Brain pericyte (primary cell): ENCODE results near the gene TFF1.

Experiments
- DNase-seq: peaks from one replicate; pipeline ENCODE4 v3.0.0-alpha.2; 2012; ENCODE audit warnings: low read depth, low spot score

Gene TFF1

GRCh38 chr21:42398436-42399028 lies 32.2 kb upstream of the TFF1 start:
- DNase-seq, result no peak

DNA sequence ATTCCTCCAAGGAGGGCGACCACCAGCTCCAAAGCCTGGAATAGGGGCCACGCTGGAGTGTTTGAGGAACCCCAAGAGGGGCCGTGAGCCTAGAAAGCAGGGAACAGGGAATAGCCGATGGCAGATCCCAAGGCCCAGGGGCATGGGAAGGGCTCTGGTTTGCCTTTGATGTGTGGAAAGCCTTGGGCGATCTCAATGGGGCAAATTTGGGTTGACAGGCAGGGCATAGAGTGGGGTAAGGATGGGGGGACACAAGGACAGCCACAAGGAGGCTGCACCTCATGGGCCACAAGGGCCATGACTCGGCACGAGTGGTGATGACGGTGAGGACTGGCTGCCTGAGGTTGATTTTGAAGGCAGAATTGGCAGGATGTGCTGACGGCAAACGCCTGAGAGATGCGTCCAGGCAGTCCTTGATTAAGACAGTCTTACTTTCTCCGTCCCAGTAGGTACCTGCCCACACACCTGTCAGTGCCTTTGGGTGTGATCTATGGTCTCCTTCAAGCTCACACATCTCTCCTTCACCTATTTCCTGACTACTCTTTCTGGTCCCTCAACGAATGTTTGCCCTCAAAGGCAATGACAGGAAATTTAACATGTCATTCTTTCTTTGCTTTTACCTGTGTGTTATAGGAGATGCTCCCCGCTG lies 31.5 kb upstream of the TFF1 start:
- DNase-seq, result no peak

- no peak for DNase-seq
These were observed 30.7 kb upstream of the TFF1 start for GRCh38 chr21:42396799-42397745.

DNA sequence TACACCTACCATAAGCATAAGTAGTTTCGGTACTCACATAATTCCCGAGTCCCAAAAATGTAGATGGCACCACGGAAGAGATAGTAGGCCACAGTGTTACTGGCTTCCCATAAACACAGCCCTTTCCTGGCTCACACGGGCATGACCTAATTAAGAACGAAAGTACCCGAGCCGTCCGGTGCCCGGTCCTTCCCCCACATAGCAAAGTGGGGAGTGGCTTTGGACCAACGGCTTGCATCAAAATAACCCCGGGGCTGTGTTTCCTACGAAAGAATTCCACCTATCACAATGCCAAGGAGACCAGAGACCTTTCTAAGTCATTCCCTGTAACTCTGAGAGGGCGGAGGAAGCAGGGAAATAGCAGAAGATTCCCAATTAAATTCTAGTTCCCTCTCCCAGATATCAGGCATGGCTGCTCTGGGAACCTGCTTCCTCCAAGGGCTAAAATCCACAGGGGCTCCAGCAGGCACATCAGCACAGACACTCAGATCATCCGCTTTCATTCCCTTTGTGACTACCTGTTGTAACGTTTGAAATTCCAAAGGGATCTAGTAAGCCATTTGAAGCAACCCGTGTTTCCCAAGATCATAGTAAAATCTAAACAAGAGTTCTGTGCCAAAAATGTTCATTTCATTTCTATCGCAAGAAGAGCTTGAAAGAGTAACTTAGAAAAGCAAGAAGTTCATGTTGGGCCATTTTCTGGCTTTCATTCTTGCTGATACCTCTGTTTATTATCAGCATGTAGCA lies 29.7 kb upstream of the TFF1 start, which contains the start of gene TMPRSS3:
TSS of gene TMPRSS3 (minus strand) at position 148 of the 747 bp plus-strand sequence. CDS start 635 bp downstream, outside the sequence.
- no peak for DNase-seq

DNA sequence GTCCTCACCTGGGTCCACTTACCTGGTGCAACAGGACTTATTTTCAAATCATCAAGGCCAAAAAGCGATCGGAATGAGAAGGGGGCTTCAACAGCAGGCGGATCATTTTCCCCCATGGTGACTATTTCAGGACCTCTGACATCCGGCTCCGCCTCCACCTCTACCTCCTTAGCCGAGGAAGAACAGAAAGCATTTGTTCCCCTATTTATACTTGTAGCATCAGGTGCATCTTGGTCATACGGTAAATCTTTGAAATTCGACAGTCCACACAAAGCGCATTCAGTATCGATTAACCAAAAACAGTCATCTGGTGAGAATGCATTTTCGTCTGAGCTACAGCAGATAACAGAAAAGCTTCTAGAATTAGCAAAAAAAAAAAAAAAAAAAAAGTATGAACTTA lies 29.0 kb upstream of the TFF1 start:
- no peak for DNase-seq

- DNase-seq, result no peak
These were observed 27.2 kb upstream of the TFF1 start for GRCh38 chr21:42393443-42393950.

DNA sequence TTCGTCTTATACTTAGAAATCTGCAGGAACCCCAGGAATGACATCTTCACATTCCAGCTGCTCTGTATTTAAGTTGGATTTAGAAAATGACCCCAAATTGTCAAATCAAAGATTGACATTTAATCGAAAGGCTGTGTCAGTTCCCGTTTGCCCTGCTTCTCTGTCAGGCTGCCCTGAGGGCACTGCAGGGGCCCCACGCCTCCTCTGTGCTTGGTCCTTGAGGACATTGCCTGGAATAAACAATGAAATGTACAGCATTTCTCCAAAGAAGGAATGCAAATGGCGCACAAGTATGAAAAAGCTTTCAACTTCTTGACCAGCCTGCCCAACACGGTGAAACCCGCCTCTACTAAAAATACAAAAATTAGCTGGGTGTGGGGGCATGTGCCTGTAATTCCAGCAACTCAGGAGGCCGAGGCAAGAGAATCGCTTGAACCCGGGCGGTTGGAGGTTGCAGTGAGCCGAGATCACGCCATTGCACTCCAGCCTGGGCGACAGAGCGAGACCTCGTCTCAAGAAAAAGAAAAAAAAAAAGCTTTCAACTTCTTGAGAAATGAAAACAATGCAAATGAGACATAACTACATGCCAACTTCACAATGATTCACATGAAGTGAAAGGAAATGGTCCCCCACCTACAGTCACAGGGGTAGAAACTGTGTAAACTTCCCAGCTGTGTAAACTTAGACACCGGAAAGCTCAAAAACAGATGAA lies 26.6 kb upstream of the TFF1 start:
- no peak for DNase-seq

DNA sequence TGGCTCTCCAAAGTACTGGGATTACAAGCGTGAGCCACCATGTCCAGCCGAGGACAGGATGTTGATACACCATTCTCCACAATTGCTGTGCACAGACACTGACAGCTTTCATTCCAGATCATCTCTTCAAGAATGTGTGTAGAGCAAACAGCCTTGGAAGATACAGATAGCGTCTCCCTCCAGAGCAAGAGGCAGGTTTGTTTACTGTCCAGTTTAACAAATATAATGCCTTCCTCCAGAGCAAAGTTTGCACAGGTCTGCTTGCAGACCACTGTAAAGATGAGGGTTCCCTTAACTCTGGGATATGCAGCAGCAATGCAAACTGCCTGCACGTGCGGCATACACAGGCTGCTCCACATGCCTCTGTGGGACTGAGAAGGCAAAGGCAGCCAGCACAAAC lies 25.0 kb upstream of the TFF1 start:
- DNase-seq, result no peak

DNA sequence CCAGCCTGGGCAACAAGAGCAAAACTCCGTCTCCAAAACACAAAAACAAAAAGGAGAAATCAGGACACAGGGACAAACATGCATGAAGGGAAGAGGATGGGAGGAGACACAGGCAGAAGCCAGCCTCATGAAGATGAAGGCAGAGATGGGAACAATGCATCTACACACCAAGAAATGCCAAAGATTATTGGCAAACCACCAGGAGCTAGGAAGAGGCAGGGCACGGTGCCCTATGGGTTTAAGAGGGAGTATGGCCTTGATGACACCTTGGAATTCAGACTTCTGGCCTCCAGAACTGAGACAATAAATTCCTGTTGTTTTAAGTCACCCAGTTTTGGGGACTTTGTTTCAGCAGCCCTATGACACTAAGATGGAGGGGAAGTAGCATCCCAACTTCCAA lies 24.4 kb upstream of the TFF1 start:
- DNase-seq, result no peak

- no peak for DNase-seq
These were observed 23.9 kb upstream of the TFF1 start for GRCh38 chr21:42390193-42390592.

- DNase-seq, result no peak
These were observed 23.1 kb upstream of the TFF1 start for GRCh38 chr21:42389449-42389835.

DNA sequence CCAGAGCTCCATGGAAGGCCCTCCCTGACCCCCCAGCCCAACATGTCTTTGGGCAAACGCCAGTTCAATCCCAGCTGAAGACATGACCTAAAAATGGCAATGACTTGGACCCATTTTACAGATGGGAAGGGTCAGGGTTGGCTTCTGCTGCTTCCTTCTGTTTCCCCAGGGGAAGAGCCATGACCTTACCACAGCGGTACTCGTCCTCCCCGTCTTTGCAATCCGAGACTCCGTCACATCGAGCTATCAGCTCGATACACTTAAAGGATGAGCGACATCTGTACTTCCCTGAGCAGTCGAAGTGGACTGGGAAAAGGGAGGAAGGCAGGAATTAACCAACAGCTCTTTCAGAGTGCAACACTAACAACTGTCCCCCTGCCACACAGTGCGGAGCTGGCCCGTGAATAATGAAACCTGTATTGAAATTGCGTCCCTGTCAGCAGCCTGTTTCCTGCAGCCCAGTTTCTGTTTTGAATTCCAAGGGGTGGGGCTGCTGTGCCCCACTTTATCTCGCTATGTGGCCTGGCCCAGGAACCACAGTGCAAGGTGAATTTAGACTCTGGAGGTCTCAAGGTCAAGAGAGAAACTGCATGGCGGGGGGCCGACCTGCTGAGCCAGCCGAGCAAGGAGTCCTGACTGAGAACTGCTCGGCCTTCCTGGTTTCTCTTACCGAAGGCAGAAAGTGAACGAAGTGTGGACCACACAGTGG lies 22.6 kb upstream of the TFF1 start:
- DNase-seq, result no peak

DNA sequence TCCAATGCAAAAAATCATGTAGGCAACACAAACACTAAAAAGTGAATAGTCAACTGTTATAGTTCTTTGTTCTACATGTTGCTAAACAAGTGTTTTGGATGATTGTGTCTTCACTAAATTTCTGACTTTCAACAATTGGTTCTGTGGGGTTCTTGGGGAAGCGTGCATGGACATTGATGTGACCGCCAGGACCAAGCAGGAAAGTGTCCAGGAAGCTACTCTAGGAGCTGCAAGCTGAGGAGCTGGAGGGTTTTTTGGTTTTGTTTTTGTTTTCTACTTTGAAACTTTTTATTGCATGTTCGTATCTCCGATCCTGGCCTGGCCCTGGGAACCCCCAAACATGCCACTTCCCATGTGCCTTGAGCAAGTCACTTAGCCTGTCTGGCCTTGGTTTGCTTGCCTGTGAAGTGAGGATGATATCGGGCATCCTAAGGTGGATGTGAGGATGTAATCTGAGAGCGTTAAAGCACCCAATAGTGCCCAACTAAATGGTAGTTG lies 21.6 kb upstream of the TFF1 start:
- DNase-seq, result no peak

- no peak for DNase-seq
These were observed 20.8 kb upstream of the TFF1 start for GRCh38 chr21:42387164-42387563.

DNA sequence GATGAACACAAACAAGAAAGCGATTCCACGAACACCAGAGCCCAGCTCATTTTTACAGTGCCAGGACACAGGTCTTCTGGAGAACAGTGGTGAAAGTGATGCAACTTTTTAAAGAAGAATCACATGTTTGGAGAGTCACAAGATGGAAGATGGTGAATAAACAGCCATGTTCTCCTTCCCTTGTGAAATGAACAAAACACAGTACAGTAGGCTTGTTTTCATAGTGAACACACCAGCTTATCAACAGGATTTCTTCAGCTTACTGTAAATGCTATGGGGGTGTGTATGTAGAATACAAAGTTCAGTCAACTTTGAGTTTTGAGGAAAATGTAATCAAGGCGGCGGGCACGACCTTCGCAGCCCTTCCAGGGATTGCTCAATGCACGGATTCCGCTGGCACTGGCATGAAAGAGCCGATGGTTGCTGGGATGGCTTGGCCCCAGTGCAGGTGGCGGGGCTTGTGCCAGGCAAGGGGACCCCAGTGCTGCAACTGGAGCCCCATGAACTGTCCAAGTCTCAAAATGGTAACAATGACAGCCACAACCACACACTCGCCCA lies 19.8 kb upstream of the TFF1 start:
- DNase-seq, result no peak

DNA sequence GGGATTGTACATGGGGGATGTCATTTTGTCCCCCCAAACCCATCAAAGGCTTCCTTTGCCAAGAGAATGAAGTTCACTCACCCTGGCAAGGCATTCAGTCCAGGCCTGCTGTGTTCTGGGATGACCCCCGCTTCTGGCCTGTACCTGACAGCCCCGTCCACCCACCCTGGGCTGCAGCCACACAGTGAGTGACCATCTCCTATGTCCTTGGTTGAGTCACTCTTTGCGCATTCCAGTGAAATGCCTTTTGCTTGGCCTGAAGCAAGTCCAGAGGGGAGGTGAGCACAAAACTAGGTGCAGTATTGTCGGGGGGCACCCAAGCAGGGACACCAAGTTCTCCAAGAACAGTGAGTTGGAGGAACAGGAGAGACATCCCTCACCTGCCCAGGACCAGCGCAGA lies 19.3 kb upstream of the TFF1 start:
- no peak for DNase-seq

DNA sequence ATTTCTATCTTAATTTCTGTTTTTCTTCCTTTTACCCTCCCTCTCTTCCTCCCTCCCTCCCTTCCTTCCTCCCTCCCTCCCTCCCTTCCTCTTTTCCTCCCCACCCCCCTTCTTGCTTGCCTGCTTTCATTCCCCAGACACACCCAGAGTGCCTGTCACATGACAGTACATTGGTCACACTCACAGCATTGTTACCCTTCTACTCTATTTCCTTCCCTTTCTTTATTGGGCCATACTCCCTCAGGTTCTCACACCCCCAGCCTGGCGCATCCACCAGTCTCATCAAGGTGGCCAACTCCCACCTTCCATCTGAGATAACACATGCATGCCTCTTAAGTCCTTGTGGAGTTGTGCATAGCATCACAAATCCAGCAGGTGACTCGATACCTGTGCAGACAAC lies 18.7 kb upstream of the TFF1 start:
- no peak for DNase-seq

GRCh38 chr21:42384156-42384945 lies 18.0 kb upstream of the TFF1 start:
- no peak for DNase-seq

GRCh38 chr21:42383331-42383730 lies 17.0 kb upstream of the TFF1 start:
- no peak for DNase-seq
